Measurements from ENCODE around the gene ANKRD36.
"Not testable (repeated sequence)": the region's sequence is repeated elsewhere in the genome, so short reads cannot be mapped to it uniquely, and the experiment has no call there.

Gene ANKRD36

DNA sequence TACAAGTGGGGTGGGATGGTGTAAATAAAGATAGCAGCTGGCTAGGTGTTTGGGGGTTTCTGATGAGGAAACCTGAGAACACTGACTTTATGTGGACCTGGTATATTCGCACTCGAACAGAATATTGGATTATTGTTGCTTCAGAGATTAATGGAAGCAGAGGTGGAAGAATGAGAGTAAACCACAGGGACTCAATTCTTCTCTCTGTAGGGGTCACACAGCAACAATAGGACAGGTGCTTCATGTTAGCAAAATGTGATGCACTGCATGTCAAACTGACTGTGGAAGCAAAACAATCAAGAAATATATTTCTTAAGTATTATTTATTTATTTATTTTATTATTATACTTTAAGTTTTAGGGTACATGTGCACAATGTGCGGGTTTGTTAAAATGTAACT lies 53.6 kb downstream of the ANKRD36 start:
- not testable (repeated sequence) for H3K4me3 ChIP-seq (ENCODE audit: low read length); H3K9ac ChIP-seq (ENCODE audit: low read depth, low read length); H3K9me3 ChIP-seq (replicated peaks; ENCODE audit: low read length); H3K4me2 ChIP-seq (ENCODE audit: low read length); H3K4me1 ChIP-seq (ENCODE audit: control insufficient read depth, insufficient read depth, low read length); H3K36me3 ChIP-seq (ENCODE audit: insufficient read depth, low read length); H3K27me3 ChIP-seq (ENCODE audit: control insufficient read depth, insufficient read depth, low read length)

DNA sequence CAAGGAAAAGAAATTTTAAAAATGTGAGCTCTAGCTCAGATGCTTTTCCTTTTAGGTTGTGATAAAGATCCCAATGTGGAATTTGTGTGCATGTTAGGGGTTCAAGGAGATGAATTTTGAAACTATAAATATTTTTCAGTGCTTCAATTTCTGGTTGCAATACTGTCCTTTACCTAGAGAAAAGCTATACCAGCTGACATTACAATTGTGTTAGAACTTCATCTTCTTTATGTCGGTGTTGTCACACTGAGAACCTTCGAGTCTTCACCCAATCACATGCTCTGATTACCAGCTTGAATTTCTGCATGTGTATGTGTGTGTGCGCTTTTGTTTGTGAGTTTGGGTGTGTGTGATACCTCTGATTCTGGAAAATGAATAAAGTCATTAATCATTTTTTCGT lies 55.0 kb downstream of the ANKRD36 start:
- H3K27me3 ChIP-seq (ENCODE audit: control insufficient read depth, insufficient read depth, low read length); H3K4me1 ChIP-seq (ENCODE audit: control insufficient read depth, insufficient read depth, low read length); H3K36me3 ChIP-seq (ENCODE audit: insufficient read depth, low read length); H3K4me2 ChIP-seq (ENCODE audit: low read length); H3K4me3 ChIP-seq (ENCODE audit: low read length); H3K9ac ChIP-seq (ENCODE audit: low read depth, low read length); H3K9me3 ChIP-seq (replicated peaks; ENCODE audit: low read length): not testable (repeated sequence)

DNA sequence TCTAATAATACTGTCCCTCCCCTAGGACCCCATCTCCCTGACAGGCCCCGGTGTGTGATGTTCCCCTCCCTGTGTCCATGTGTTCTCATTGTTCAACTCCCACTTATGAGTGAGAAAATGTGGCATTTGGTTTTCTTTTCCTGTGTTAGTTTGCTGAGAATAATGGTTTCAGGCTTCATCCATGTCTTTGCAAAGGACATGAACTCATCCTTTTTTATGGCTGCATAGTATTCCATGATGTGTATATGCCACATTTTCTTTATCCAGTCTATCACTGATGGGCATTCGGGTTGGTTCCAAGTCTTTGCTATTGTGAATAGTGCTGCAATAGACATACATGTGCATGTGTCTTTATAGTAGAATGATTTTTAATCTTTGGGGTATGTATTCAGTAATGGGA lies 55.6 kb downstream of the ANKRD36 start:
- not testable (repeated sequence) for H3K27me3 ChIP-seq (ENCODE audit: control insufficient read depth, insufficient read depth, low read length); H3K36me3 ChIP-seq (ENCODE audit: insufficient read depth, low read length); H3K9me3 ChIP-seq (replicated peaks; ENCODE audit: low read length); H3K4me1 ChIP-seq (ENCODE audit: control insufficient read depth, insufficient read depth, low read length); H3K9ac ChIP-seq (ENCODE audit: low read depth, low read length); H3K4me2 ChIP-seq (ENCODE audit: low read length); H3K4me3 ChIP-seq (ENCODE audit: low read length)

DNA sequence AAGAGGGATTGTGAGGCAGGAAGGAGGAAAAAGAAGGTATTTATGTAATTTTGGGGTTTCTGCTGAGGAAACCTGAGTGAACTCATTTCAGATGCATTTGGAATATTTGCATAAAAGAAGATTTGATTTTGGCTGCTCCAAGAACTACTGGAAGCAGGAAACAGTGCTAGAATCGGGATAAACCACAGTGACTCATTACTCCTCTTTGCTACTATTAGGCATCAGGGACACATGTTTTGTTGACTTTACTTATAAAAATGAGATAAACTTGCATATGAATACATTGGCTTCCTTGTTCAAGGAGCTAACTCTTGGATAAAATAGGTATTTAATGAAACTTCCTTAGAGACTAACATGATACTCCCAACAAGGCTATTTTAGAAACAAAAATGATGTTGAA lies 67.4 kb downstream of the ANKRD36 start:
- not testable (repeated sequence) for H3K4me2 ChIP-seq (ENCODE audit: low read length); H3K9ac ChIP-seq (ENCODE audit: low read depth, low read length); H3K9me3 ChIP-seq (replicated peaks; ENCODE audit: low read length); H3K27me3 ChIP-seq (ENCODE audit: control insufficient read depth, insufficient read depth, low read length); H3K4me3 ChIP-seq (ENCODE audit: low read length); H3K4me1 ChIP-seq (ENCODE audit: control insufficient read depth, insufficient read depth, low read length); H3K36me3 ChIP-seq (ENCODE audit: insufficient read depth, low read length)

DNA sequence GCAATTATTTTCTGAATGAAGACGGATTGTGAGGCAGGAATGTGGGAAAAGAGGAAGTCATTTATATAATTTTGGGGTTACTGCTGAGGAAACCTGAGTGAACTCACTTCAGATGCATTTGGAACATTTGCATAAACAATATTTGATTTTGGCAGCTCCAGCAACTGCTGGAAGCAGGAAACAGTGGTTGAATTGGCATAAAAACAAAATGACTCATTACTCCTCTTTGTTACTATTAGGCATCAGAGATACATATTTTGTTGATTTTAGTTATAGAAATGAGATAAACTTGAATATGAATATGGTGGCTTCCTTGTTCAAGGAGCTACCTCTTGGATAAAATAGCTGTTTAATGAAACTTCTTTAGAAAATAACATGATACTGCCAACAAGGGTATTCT lies 82.4 kb downstream of the ANKRD36 start:
- Histone ChIP-seq H3K4me1 (ENCODE audit: control insufficient read depth, insufficient read depth, low read length) (peaks cover 14% of the 10 kb centered on the region), H3K36me3 (ENCODE audit: insufficient read depth, low read length) (peaks cover 33% of the 10 kb centered on the region)
- H3K9me3 ChIP-seq (replicated peaks; ENCODE audit: low read length); H3K9ac ChIP-seq (ENCODE audit: low read depth, low read length); H3K27me3 ChIP-seq (ENCODE audit: control insufficient read depth, insufficient read depth, low read length); H3K4me2 ChIP-seq (ENCODE audit: low read length); H3K4me3 ChIP-seq (ENCODE audit: low read length): not testable (repeated sequence)

DNA sequence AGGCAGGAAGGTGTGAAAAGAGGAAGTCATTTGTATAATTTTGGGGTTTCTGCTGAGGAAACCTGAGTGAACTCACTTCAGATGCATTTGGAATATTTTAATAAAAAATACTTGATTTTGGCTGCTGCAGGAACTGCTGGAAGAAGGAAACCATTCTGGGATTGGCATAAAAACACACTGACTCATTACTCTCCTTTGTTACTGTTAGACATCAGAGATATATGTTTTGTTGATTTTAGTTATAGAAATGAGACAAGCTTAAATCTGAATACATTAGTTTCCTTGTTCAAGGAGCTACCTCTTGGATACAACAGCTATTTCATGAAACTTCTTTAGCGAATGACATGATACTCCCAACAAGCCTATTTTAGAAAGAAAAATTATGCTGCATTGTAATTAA lies 84.3 kb downstream of the ANKRD36 start:
- peaks cover 39% of the 10 kb centered on the region for H3K36me3 ChIP-seq (ENCODE audit: insufficient read depth, low read length)
- H3K4me3 ChIP-seq (ENCODE audit: low read length); H3K9ac ChIP-seq (ENCODE audit: low read depth, low read length); H3K9me3 ChIP-seq (replicated peaks; ENCODE audit: low read length); H3K4me2 ChIP-seq (ENCODE audit: low read length); H3K27me3 ChIP-seq (ENCODE audit: control insufficient read depth, insufficient read depth, low read length): not testable (repeated sequence)
- H3K4me1 ChIP-seq (ENCODE audit: control insufficient read depth, insufficient read depth, low read length): peaks cover 24% of the 10 kb centered on the region

DNA sequence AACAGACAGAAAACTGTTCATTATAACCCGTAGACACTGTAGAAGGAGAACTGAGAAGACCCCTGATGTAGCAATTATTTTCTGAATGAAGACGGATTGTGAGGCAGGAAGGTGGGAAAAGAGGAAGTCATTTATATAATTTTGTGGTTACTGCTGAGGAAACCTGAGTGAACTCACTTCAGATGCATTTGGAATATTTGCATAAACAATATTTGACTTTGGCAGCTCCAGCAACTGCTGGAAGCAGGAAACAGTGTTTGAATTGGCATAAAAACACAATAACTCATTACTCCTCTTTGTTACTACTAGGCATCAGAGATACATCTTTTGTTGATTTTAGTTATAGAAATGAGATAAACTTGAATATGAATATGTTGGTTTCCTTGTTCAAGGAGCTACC lies 87.9 kb downstream of the ANKRD36 start:
- H3K27me3 ChIP-seq (ENCODE audit: control insufficient read depth, insufficient read depth, low read length); H3K4me2 ChIP-seq (ENCODE audit: low read length); H3K4me3 ChIP-seq (ENCODE audit: low read length); H3K9me3 ChIP-seq (replicated peaks; ENCODE audit: low read length); H3K9ac ChIP-seq (ENCODE audit: low read depth, low read length): not testable (repeated sequence)
- peaks cover 17% of the 10 kb centered on the region for H3K4me1 ChIP-seq (ENCODE audit: control insufficient read depth, insufficient read depth, low read length)
- H3K36me3 ChIP-seq (ENCODE audit: insufficient read depth, low read length): peaks cover 41% of the 10 kb centered on the region

DNA sequence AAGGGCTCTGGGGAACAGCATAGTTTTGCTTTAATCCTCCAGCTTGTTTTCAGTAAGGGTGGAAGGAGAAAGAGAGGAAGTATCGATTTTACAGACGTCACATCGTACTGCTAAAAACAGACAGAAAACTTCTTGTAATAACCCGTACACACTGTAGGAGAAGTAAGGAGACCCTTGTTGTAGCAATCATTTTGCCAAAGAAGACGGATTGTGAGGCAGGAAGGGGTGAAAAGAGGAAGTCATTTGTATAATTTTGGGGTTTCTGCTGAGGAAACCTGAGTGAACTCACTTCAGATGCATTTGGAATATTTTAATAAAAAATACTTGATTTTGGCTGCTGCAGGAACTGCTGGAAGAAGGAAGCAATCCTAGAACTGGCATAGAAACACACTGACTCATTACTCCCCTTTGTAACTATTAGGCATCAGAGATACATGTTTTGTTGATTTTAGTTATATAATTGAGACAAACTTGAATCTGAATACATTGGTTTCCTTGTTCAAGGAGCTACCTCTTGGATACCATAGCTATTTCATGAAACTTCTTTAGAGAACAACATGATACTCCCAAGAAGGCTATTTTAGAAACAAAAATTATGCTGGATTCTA lies 89.8 kb downstream of the ANKRD36 start:
- not testable (repeated sequence) for H3K27me3 ChIP-seq (ENCODE audit: control insufficient read depth, insufficient read depth, low read length); H3K9me3 ChIP-seq (replicated peaks; ENCODE audit: low read length); H3K4me3 ChIP-seq (ENCODE audit: low read length); H3K4me2 ChIP-seq (ENCODE audit: low read length); H3K9ac ChIP-seq (ENCODE audit: low read depth, low read length)
- H3K36me3 ChIP-seq (ENCODE audit: insufficient read depth, low read length): peaks cover 41% of the 10 kb centered on the region
- peaks cover 13% of the 10 kb centered on the region for H3K4me1 ChIP-seq (ENCODE audit: control insufficient read depth, insufficient read depth, low read length)

DNA sequence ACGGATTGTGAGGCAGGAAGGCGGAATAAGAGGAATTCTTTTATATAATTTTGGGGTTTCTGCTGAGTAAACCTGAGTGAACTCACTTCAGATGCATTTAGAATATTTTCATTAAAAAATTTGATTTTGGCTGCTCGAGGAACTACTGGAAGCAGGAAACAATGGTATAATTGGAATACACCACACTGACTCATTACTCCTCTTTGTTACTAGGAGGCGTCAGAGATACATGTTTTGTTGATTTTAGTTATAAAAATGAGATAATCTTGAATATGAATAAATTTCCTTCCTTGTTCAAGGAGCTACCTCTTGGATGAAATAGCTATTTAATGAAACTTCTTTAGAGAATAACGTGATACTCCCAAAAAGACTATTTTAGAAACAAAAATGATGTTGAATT lies 97.4 kb downstream of the ANKRD36 start:
- no peak overlapping the region for H3K4me3 ChIP-seq (ENCODE audit: low read length)
- no peak overlapping the region for H3K9ac ChIP-seq (ENCODE audit: low read depth, low read length)
- no peaks in the 10 kb centered on the region for H3K4me1 ChIP-seq (ENCODE audit: control insufficient read depth, insufficient read depth, low read length)
- no peaks in the 10 kb centered on the region for H3K27me3 ChIP-seq (ENCODE audit: control insufficient read depth, insufficient read depth, low read length)
- peaks cover 27% of the 10 kb centered on the region for H3K36me3 ChIP-seq (ENCODE audit: insufficient read depth, low read length)
- H3K4me2 ChIP-seq (ENCODE audit: low read length): no peak overlapping the region
- H3K9me3 ChIP-seq (replicated peaks; ENCODE audit: low read length): no peaks in the 10 kb centered on the region

DNA sequence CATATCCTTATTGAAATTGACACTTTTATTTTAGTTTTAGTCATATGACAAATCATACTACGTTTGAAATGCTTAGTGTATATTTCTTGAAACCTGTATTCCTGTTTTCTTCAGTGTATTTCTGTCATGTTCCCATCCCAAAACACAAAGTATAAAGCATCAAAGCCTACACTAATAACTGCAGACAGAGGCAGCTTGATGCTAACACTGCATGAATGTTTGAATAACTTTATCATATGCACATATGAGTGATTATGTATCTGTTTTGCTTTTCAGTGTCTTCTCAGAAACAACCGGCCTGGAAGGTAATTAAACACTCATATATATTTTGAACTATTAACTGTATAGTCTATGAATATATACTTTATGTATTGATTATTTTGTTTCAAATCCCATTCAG lies 102.1 kb downstream of the ANKRD36 start:
- peaks cover 23% of the 10 kb centered on the region for H3K36me3 ChIP-seq (ENCODE audit: insufficient read depth, low read length)
- not testable (repeated sequence) for H3K4me2 ChIP-seq (ENCODE audit: low read length); H3K4me3 ChIP-seq (ENCODE audit: low read length); H3K9ac ChIP-seq (ENCODE audit: low read depth, low read length); H3K4me1 ChIP-seq (ENCODE audit: control insufficient read depth, insufficient read depth, low read length); H3K27me3 ChIP-seq (ENCODE audit: control insufficient read depth, insufficient read depth, low read length); H3K9me3 ChIP-seq (replicated peaks; ENCODE audit: low read length)

DNA sequence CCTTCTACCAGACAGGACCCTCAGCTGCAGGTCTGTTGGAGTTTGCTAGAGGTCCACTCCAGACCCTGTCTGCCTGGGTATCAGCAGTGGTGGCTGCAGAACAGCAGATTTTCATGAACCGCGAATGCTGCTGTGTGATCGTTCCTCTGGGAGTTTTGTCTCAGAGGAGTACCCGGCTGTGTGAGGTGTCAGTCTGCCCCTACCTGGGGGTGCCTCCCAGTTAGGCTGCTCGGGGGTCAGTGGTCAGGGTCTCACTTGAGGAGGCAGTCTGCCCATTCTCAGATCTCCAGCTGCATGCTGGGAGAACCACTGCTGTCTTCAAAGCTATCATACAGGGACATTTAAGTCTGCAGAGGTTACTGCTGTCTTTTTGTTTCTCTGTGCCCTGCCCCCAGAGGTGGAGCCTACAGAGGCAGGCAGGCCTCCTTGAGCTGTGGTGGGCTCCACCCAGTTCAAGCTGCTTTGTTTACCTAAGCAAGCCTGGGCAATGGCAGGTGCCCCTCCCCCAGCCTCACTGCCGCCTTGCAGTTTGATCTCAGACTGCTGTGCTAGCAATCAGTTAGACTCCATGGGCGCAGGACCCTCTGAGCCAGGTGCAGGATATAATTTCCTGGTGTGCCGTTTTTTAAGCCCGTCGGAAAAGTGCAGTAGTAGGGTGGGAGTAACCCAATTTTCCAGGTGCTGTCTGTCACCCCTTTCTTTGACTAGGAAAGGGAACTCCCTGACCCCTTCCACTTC lies 118.1 kb downstream of the ANKRD36 start:
- not testable (repeated sequence) for H3K27me3 ChIP-seq (ENCODE audit: control insufficient read depth, insufficient read depth, low read length); H3K4me1 ChIP-seq (ENCODE audit: control insufficient read depth, insufficient read depth, low read length); H3K4me3 ChIP-seq (ENCODE audit: low read length); H3K9me3 ChIP-seq (replicated peaks; ENCODE audit: low read length); H3K36me3 ChIP-seq (ENCODE audit: insufficient read depth, low read length); H3K4me2 ChIP-seq (ENCODE audit: low read length); H3K9ac ChIP-seq (ENCODE audit: low read depth, low read length)

DNA sequence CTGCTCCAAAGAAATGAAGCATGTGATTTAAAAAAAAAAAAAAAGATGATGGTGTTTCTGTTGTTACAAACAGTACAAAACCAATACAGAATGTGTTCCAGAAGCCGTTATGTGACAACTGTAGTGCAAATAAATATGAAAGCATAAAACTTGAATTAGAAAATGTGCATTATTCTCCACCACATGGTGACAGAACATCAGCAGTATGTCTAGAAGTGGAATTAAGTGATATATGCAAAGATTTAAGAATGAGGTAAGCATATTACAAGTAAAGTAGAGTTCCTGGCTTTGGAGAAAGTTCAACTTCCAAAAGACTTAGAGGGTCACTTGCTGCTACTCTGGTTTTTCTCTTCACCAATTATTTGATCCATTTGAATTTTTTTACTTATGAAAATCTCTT lies 120.0 kb downstream of the ANKRD36 start:
- H3K9me3 ChIP-seq (replicated peaks; ENCODE audit: low read length); H3K36me3 ChIP-seq (ENCODE audit: insufficient read depth, low read length); H3K27me3 ChIP-seq (ENCODE audit: control insufficient read depth, insufficient read depth, low read length); H3K4me3 ChIP-seq (ENCODE audit: low read length); H3K4me1 ChIP-seq (ENCODE audit: control insufficient read depth, insufficient read depth, low read length); H3K4me2 ChIP-seq (ENCODE audit: low read length); H3K9ac ChIP-seq (ENCODE audit: low read depth, low read length): not testable (repeated sequence)

All from skeletal muscle satellite cell (primary cell).